GM19043 (cell line): ENCODE measurements around the gene FREM1.
A peak's percentile ranks its signal among the peaks of the same experiment; 100 is the strongest.

Experiments used
- ATAC-seq: cut with Tn5 transposase; IDR thresholded peaks from one replicate; pipeline ENCODE4 v1.9.1; 2021; ENCODE audit warnings: low read depth; ENCODE audit not compliant: unreplicated experiment

The FREM1 gene

GRCh38 chr9:14775917-14776316 is 134.3 kb downstream of the FREM1 start:
- ATAC-seq, result no peak

- no peak for ATAC-seq
Measured at GRCh38 chr9:14770592-14770991, 139.6 kb downstream of the FREM1 start.

DNA sequence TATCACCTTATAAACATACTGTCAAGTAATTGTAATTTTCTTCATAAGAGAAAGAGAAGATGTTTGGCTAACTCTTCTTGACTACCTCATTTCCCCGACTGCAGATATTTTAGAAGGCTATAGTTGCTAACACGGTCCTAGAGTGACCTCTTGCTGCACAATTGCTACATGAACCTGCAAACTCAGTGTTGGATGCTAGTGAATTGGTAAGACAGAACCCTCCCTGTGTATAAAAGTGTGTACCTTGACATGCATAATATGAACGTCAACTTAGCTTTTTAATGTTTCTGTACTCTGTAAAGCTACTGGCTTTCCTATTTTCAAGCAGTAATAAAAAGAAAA is 141.0 kb downstream of the FREM1 start:
- peak; percentile 66 for ATAC-seq

DNA sequence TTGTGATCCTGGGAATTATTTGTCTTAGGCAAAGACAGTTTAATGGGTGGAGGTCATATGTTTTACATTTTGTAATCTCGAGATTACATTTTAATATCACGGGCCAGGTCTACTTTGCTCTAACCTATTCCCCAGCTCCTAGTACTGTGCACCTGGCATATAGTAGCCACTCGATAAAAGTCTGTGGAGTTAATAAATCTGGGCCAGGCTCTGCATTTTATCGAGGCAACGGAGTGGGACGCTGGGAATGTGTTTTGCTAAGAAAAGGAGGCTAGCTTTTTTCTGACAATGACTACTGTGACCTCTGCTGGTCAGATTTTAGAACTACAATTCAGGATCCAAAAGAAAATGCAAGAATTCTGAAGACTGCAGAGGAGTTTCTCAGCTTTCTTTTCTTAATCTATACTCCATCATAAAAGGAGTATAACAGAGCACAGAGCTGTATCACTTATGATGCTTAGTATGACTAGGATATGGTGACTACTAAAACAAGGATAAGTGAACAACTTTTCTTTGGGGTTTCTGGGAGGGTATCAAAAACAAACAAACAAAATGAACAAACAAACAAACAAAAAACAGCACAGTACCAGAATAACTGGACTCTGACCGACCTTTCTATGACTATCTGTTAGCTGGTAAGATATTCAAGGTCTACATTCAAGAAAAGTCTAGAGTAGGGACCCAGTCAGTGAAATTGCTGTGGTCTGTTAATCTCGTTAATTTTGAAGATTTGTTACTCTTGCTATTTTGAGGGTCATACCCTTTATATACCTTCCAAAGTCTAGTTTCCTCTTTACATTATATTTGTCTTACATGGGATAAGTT is 141.6 kb downstream of the FREM1 start:
- no peak for ATAC-seq

DNA sequence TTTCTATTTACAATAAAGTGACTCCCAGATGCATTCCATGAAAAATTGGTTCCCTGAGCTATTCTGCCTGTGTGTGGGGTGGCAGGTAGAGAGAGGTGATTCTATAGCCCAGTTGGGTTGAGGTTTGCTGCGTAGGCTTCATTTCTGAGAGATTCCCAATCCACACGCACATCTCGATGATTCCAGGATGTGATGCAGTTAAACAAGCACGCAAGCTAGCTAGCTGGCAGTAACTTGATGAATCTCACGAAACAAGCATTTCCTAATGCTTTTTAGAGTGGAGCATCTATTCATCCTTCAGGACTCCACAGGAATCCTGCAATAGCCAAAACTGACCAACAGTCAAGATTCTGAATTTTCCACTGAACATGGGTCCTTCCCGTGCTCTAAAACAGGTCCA is 143.9 kb downstream of the FREM1 start:
- no peak for ATAC-seq

DNA sequence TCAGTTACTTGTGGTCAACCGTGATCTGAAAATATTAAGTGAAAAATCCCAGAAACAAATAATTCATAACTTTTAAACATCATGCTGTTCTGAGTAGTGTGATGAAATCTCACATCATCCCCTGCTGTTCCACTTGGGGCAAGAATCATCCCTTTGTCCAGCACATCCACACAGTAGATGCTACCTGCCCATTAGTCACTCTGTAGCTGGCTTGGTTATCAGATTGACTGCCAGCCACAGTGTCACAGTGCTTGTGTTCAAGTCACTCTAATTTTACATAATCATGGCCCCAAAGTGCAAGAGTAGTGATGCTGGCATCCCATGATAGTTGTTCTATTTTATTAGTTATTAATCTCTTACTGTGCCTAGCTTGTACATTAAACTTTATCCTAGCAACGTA is 148.6 kb downstream of the FREM1 start:
- no peak for ATAC-seq

DNA sequence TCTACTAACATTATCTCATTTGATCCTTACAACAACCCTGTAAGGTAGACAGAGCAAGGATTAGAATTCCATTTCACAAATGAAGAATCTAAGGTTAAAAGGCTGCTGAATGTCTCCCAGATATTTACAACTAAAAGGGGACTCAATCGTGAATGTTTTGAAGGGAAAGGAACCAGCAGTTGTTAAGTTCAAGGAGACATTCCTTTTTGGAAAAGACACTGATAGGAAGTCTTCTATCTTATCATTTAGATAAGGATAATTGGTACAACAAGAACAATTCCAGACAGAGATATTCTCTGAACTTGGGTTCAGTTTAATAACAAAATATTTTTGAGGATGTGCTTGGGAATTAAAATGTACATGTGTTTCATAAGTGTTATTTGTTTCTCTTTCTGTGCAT is 150.2 kb downstream of the FREM1 start:
- no peak for ATAC-seq

- no peak for ATAC-seq
Measured at GRCh38 chr9:14756291-14756690, 153.9 kb downstream of the FREM1 start.

GRCh38 chr9:14752871-14753270 is 157.4 kb downstream of the FREM1 start:
- ATAC-seq, result no peak

DNA sequence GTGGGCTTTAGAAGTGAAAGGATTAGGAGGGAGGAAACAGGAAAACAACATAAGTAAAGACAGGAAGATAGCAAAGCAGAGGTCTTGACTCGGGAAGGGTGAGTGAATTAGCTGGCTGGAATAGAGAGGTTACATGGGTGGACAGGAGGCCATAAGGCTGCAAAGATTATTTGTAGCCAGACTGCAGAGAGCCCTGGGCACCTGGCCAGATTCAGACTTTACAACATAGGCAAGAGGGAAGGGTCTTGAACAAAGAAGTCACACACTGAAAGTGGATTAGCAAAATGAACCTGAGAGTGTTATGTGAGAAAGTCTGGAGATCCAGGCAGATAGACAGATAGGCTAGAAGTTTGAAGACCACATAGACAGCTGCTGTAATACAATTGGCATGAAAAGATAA is 158.0 kb downstream of the FREM1 start:
- no peak for ATAC-seq

DNA sequence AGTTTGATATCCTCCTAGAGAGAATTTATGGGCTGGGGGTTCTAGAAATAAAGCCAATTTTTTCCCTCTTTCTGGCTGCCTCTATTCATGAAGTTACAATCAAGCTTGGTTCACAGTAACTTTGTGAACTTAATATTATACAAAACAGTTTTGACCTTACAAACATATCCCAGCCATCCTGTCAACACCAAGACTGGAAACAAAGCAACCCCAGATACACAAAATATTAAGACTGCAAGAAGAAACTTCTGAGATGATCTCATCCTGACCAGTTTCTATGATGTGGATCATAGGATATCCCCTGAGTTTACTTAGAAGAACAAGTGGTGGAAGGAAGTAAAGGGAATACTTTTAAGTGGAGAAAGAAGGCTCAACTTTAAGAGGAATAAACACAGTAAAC is 159.4 kb downstream of the FREM1 start:
- no peak for ATAC-seq

- no peak for ATAC-seq
Measured at GRCh38 chr9:14749741-14750211, 160.5 kb downstream of the FREM1 start.

DNA sequence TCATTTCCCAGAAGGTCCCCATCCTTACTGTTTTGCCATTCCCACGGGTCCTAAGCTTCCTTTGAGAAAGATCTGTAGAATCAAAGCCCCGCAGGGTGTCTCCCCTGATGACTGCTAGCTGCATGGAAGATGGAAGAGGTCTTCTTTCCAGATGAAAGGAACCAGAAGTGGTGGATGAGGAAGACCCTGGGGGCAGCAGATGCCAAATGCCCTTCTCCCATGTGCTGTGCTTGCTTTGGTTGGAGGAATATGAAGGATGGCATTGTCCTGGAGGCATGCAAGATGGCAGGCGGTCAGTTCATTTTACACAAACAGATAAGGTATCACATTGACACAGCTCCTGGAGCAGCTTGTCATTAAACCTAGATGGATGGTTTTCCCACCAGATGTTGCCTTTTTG is 161.9 kb downstream of the FREM1 start:
- no peak for ATAC-seq

GRCh38 chr9:14747111-14747510 is 163.1 kb downstream of the FREM1 start:
- no peak for ATAC-seq

- no peak for ATAC-seq
Measured at GRCh38 chr9:14746626-14747025, 163.6 kb downstream of the FREM1 start.

GRCh38 chr9:14744768-14745167 is 165.5 kb downstream of the FREM1 start:
- no peak for ATAC-seq

DNA sequence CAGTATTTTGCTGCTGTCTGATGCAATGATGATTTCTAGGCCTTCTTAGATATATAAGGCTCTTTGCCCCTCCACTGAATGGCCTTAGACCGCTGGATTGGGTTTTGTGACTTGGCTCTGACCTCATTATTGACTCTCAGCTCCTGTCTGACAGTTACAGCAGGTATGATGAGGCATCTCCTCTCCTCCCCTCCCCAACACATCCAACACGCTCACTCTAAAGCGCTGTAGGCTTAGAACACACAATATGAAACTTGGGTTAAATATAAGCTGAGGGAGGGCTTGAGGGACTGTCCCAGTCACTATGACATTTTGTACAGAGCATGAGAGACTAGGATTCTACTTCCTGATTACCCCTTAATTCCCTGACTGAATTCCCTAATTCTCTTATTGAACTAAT is 168.9 kb downstream of the FREM1 start:
- peak; percentile 99 for ATAC-seq

DNA sequence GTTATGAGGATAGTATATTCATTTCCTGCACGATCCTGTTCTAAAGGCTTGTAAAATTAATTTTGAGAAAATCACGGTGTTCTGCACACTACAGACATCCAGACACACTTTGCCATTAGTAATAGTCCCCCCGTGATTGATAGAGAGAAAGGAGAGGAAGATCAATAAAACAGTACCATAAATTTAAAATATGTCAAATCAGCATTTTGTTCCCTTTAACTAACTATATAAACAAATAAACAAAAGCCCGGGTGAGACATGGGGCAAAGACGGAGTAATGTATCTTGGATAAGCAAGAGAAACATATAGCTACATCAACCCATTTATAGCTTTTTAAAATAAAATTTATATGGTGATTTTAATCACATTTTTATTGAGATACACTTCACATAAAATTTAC is 177.1 kb downstream of the FREM1 start:
- ATAC-seq, result no peak

GRCh38 chr9:14731294-14731981 is 178.8 kb downstream of the FREM1 start:
- ATAC-seq, result no peak

DNA sequence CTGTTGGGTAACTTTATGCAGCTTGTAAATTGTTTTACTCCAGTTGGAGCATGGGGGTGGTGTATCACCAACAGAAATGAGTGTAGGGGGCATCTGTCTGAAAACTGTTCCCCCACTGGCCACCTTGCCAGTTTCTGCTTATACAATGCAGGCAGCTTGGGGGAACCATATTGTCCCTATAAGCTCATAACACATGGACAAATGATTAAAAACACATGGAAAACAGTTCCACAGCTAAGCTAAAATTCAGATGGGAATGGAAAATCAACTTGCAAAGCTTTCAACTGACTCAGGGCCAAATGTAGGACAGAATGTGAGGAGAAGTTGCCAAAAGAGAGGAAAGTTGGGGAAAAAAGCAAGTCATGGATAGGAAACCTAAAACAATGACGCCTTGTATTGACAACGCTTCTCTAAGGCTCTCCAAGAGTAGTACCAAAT is 179.7 kb downstream of the FREM1 start:
- ATAC-seq, result no peak

- ATAC-seq, result no peak
Measured at GRCh38 chr9:14723301-14723700, 186.9 kb downstream of the FREM1 start.

- ATAC-seq, result no peak
Measured at GRCh38 chr9:14722391-14723035, 187.7 kb downstream of the FREM1 start, which contains the start of gene CER1. CER1 (minus strand) TSS chr9:14722733; CDS start chr9:14722672, 61 bp downstream.
